Right lobe of liver (tissue), 4 donors: Measurements from ENCODE around the gene METTL25B.

Experiments
- POLR2A ChIP-seq: fragments of 450-650 bp; IDR thresholded peaks from one replicate; pipeline ENCODE4 v1.6.1; 2017; ENCODE audit warnings: antibody characterized with exemption, mild to moderate bottlenecking
- TF ChIP-seq, protein P1 (sequence below), 4 donors: fragments of 200-600 bp in 3 of 4; fragments of 450-650 bp in 1 of 4; IDR thresholded peaks; one replicate each; pipeline versions ENCODE4 v1.5.1 to v1.8.0; 2016 to 2022; ENCODE audit warnings: antibody characterized with exemption in 4 of 4, mild to moderate bottlenecking in 2 of 4
- donor health status: DM: no; HTN: no; CAD: no.
- donor health status: DM: no; HTN: no; CAD: no.
- donor health status: DM: no; HTN: yes; CAD: no.

DNA sequence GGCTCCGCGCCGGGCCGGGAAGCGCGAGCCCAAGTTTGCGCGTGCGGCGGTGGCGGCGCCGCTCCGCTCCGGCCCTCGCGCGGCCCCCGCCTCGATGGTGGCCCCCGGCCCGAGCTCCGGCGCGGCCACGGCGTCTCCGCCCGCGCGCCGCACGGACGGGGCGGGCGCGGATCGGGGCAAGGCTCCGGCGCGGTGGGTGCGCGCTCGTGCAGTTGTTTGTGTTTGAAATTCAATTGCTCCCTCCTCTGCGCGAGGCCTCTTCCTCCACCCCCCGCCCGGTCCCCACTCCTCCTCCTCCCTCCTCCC lies 23.1 kb downstream of the METTL25B start, which contains the start of gene HDGF:
- TF ChIP-seq, protein P1, sequence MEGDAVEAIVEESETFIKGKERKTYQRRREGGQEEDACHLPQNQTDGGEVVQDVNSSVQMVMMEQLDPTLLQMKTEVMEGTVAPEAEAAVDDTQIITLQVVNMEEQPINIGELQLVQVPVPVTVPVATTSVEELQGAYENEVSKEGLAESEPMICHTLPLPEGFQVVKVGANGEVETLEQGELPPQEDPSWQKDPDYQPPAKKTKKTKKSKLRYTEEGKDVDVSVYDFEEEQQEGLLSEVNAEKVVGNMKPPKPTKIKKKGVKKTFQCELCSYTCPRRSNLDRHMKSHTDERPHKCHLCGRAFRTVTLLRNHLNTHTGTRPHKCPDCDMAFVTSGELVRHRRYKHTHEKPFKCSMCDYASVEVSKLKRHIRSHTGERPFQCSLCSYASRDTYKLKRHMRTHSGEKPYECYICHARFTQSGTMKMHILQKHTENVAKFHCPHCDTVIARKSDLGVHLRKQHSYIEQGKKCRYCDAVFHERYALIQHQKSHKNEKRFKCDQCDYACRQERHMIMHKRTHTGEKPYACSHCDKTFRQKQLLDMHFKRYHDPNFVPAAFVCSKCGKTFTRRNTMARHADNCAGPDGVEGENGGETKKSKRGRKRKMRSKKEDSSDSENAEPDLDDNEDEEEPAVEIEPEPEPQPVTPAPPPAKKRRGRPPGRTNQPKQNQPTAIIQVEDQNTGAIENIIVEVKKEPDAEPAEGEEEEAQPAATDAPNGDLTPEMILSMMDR (IDR thresholded peaks at IDR 0.05), result no peak
- peak; percentile 61 for TF ChIP-seq POLR2A
